GM21786 (cell line): ENCODE results near the gene CEP250.
A peak's percentile ranks its signal among the peaks of the same experiment; 100 is the strongest.
"Not testable (repeated sequence)": the region's sequence is repeated elsewhere in the genome, so short reads cannot be mapped to it uniquely, and the experiment has no call there.

Source experiments
- ATAC-seq: cut with Tn5 transposase; IDR thresholded peaks from one replicate; pipeline ENCODE4 v1.9.1; 2021; ENCODE audit not compliant: unreplicated experiment

The CEP250 gene

GRCh38 chr20:35454881-35455609 lies at the start of gene CEP250:
CEP250 (plus strand) TSS chr20:35455598; CDS start chr20:35462368, 6,770 bp downstream.
- peak; percentile 90 for ATAC-seq

GRCh38 chr20:35405775-35406174 lies 49.6 kb upstream of the CEP250 start:
- ATAC-seq, result no peak

GRCh38 chr20:35408270-35408669 lies 47.1 kb upstream of the CEP250 start:
- ATAC-seq, result no peak

GRCh38 chr20:35409542-35409941 lies 45.9 kb upstream of the CEP250 start:
- no peak for ATAC-seq

- no peak for ATAC-seq
Observed at GRCh38 chr20:35410613-35411012, 44.8 kb upstream of the CEP250 start.

- no peak for ATAC-seq
Observed at GRCh38 chr20:35421322-35421721, 34.1 kb upstream of the CEP250 start.

- no peak for ATAC-seq
Observed at GRCh38 chr20:35431621-35432429, 23.6 kb upstream of the CEP250 start.

- ATAC-seq, result no peak
Observed at GRCh38 chr20:35432430-35432735, 23.0 kb upstream of the CEP250 start.

- ATAC-seq, result no peak
Observed at GRCh38 chr20:35433337-35433736, 22.1 kb upstream of the CEP250 start.

GRCh38 chr20:35434085-35435005 lies 21.1 kb upstream of the CEP250 start:
- ATAC-seq, result no peak

- ATAC-seq, result no peak
Observed at GRCh38 chr20:35436177-35436573, 19.2 kb upstream of the CEP250 start.

- no peak for ATAC-seq
Observed at GRCh38 chr20:35437599-35437998, 17.8 kb upstream of the CEP250 start.

GRCh38 chr20:35443003-35443402 lies 12.4 kb upstream of the CEP250 start:
- no peak for ATAC-seq

GRCh38 chr20:35444226-35444625 lies 11.2 kb upstream of the CEP250 start:
- ATAC-seq, result no peak

- no peak for ATAC-seq
Observed at GRCh38 chr20:35446356-35447078, 8.9 kb upstream of the CEP250 start.

GRCh38 chr20:35447082-35447789 lies 8.2 kb upstream of the CEP250 start:
- ATAC-seq, result no peak

- ATAC-seq, result no peak
Observed at GRCh38 chr20:35448788-35449373, 6.5 kb upstream of the CEP250 start.

- ATAC-seq, result not testable (repeated sequence)
Observed at GRCh38 chr20:35449855-35450254, 5.5 kb upstream of the CEP250 start.

GRCh38 chr20:35451295-35451694 lies 4.1 kb upstream of the CEP250 start:
- no peak for ATAC-seq

GRCh38 chr20:35453647-35454046 lies 1.8 kb upstream of the CEP250 start:
- no peak for ATAC-seq
